Sigmoid colon (tissue), 7 donors: Measurements from ENCODE around the gene PHF21A. TPM values are rescaled to one million over a fixed set of nuclear protein-coding genes. Genes with fewer than 3 reads are reported as not detected.
A peak's percentile ranks its signal among the peaks of the same experiment; 100 is the strongest.

ENCODE experiments used
- DNase-seq: peaks from one replicate; pipeline ENCODE4 v3.0.0-alpha.2; 2019
- H3K27ac ChIP-seq, 4 donors: fragments of 200-600 bp; sonication (generic); one replicate each; pipeline ENCODE4 v1.5.1; 2016 to 2019; ENCODE audit warnings: mild to moderate bottlenecking in 1 of 4
- H3K27me3 ChIP-seq, 3 donors: fragments of 200-600 bp; sonication (generic); one replicate each; pipeline ENCODE4 v1.5.1; 2019; ENCODE audit warnings: mild to moderate bottlenecking in 1 of 3
- H3K36me3 ChIP-seq, 4 donors: fragments of 200-600 bp; sonication (generic); one replicate each; pipeline ENCODE4 v1.5.1; 2016 to 2019
- H3K4me1 ChIP-seq, 4 donors: fragments of 200-600 bp; sonication (generic); one replicate each; pipeline ENCODE4 v1.5.1; 2017 to 2019
- H3K4me3 ChIP-seq, 4 donors: fragments of 200-600 bp; sonication (generic); one replicate each; pipeline ENCODE4 v1.5.1; 2017 to 2019; ENCODE audit warnings: mild to moderate bottlenecking in 2 of 4, moderate library complexity in 1 of 4
- H3K9me3 ChIP-seq, 4 donors: fragments of 200-600 bp in 3 of 4; sonication (generic) in 3 of 4; one replicate each; pipeline versions ENCODE4 v1.5.1 to v1.6.1; 2013 to 2019
- CTCF ChIP-seq, 4 experiments: fragments of 450-650 bp in 3 of 4; fragments of 200-600 bp in 1 of 4; IDR thresholded peaks; one replicate each; pipeline ENCODE4 v1.5.1; 2016 to 2019; ENCODE audit warnings: antibody characterized with exemption in 4 of 4, mild to moderate bottlenecking in 3 of 4, moderate library complexity in 2 of 4
- EP300 ChIP-seq, 4 donors: sonication (generic); formaldehyde crosslinking; IDR thresholded peaks; one replicate each; pipeline ENCODE4 v1.6.1; 2017; ENCODE audit warnings: antibody characterized with exemption in 4 of 4
- POLR2A ChIP-seq, 2 donors: fragments of 450-650 bp; IDR thresholded peaks; one replicate each; pipeline ENCODE4 v1.6.1; 2016; ENCODE audit warnings: antibody characterized with exemption in 2 of 2, mild to moderate bottlenecking in 2 of 2, moderate library complexity in 2 of 2
- POLR2AphosphoS5 ChIP-seq, 4 donors: sonication (generic); formaldehyde crosslinking; IDR thresholded peaks; one replicate each; pipeline ENCODE4 v1.6.1; 2017; ENCODE audit warnings: antibody characterized with exemption in 4 of 4
- WGBS, 2 donors: extraction: QIAGEN DNeasy Blood & Tissue Kit; methylation state at CpG; one replicate each; pipeline ENCODE4 v1.1.7; 2013; 5-methylcytosine and 5-hydroxymethylcytosine counted together
- intact Hi-C: fragments of 100-400 bp; cut with DNase I; formaldehyde crosslinking; loops from one replicate; pipeline ENCODE4 v1.15.1; 2023
- polyA plus RNA-seq, 3 donors: library from polyadenylated mRNA; stranded (reverse); fragments of 200-250 nt; gene quantifications; one replicate each; pipeline ENCODE4 v1.2.3, GENCODE V29; 2013
- total RNA-seq, 4 donors: library from RNA; depleted of rRNA; stranded (reverse); fragments of >200 nt; gene quantifications; one replicate each; pipeline ENCODE4 v1.1.0, GENCODE V29; 2016
- donor health status: healthy with polysubstance abuse.
- donor health status: Bipolar disorder and iron deficiency.
- donor health status: healthy.

Gene PHF21A
- total and polyA plus RNA-seq, 7 donors = 5.3 to 58.6 (median 30.3) TPM

DNA sequence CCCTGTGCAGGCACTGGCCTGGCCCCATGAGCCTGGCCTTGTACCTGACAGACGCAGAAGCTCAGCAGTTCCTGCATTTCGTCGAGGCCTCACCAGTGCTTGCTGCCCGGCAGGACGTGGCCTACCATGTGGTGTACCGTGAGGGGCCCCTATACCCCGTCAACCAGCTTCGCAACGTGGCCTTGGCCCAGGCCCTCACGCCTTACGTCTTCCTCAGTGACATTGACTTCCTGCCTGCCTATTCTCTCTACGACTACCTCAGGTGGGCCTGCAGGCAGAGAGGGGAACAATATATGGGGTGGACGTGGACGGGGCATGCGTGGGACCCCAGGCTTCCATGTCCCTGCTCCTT lies 193.9 kb downstream of the PHF21A start:
- Histone ChIP-seq H3K9me3 (no peaks in the 10 kb centered on the region), H3K4me3 (no peak overlapping the region), H3K36me3 (peaks cover 0 to 11% (median 7%) of the 10 kb centered on the region in 4 donors), H3K27ac (no peak overlapping the region), H3K27me3 (peaks cover 11 to 29% (median 12%) of the 10 kb centered on the region in 3 donors), H3K4me1 (peaks cover 0 to 11% (median 10%) of the 10 kb centered on the region in 4 donors)
- WGBS, 2 donors = 66 to 83% methylated on average over 15 of the region's 15 CpGs
- DNase-seq = peak; percentile 55
- TF ChIP-seq POLR2A (IDR thresholded peaks at IDR 0.05) (no peak), POLR2AphosphoS5 (IDR thresholded peaks at IDR 0.05) (peak in 1 of 4 donors; percentile 17), EP300 (IDR thresholded peaks at IDR 0.05) (no peak), CTCF (IDR thresholded peaks at IDR 0.05) (no peak)
- intact Hi-C loops = no loop called here

- peak; percentile 64 for DNase-seq
- TF ChIP-seq POLR2AphosphoS5 (IDR thresholded peaks at IDR 0.05) (no peak), EP300 (IDR thresholded peaks at IDR 0.05) (no peak), POLR2A (IDR thresholded peaks at IDR 0.05) (no peak), CTCF (IDR thresholded peaks at IDR 0.05) (no peak)
- 92% methylated on average over 12 of the region's 12 CpGs for WGBS, 2 donors
These were observed 194.5 kb downstream of the PHF21A start for GRCh38 chr11:45926536-45927331.

GRCh38 chr11:45926001-45926401 lies 195.3 kb downstream of the PHF21A start:
- H3K9me3 ChIP-seq = no peaks in the 10 kb centered on the region
- peaks cover 15 to 40% (median 20%) of the 10 kb centered on the region in 3 donors for H3K27me3 ChIP-seq
- WGBS, 2 donors = 82 to 86% methylated on average over 12 of the region's 12 CpGs

More at GRCh38 chr11:45926536-45927331, 194.5 kb downstream of the PHF21A start:
- peaks cover 15 to 35% (median 17%) of the 10 kb centered on the region in 3 donors for H3K27me3 ChIP-seq
- H3K4me1 ChIP-seq = peaks cover 0 to 17% (median 16%) of the 10 kb centered on the region in 4 donors
- no peaks in the 10 kb centered on the region for H3K9me3 ChIP-seq
- H3K27ac ChIP-seq = no peak overlapping the region
- intact Hi-C loops = no loop called here
- no peak overlapping the region for H3K4me3 ChIP-seq
- peaks cover 0 to 5% (median 1%) of the 10 kb centered on the region in 4 donors for H3K36me3 ChIP-seq

GRCh38 chr11:45925550-45925949 lies 195.7 kb downstream of the PHF21A start:
- intact Hi-C loops = no loop called here

More at GRCh38 chr11:45926001-45926401, 195.3 kb downstream of the PHF21A start:
- Histone ChIP-seq H3K4me1 (peaks cover 0 to 18% (median 17%) of the 10 kb centered on the region in 4 donors), H3K36me3 (no peaks in the 10 kb centered on the region), H3K27ac (no peak overlapping the region), H3K4me3 (no peak overlapping the region)
- intact Hi-C loops = no loop called here
- no peak for TF ChIP-seq EP300 (IDR thresholded peaks at IDR 0.05)
- no peak for DNase-seq

More at GRCh38 chr11:45925550-45925949, 195.7 kb downstream of the PHF21A start:
- no peaks in the 10 kb centered on the region for H3K9me3 ChIP-seq
- peaks cover 15 to 40% (median 20%) of the 10 kb centered on the region in 3 donors for H3K27me3 ChIP-seq
- no peak overlapping the region for H3K4me3 ChIP-seq
- H3K27ac ChIP-seq = no peak overlapping the region
- no peak for DNase-seq
- H3K36me3 ChIP-seq = no peaks in the 10 kb centered on the region
- H3K4me1 ChIP-seq = peaks cover 0 to 18% (median 17%) of the 10 kb centered on the region in 4 donors
- TF ChIP-seq EP300 (IDR thresholded peaks at IDR 0.05) (no peak), CTCF (IDR thresholded peaks at IDR 0.05) (no peak), POLR2AphosphoS5 (IDR thresholded peaks at IDR 0.05) (no peak), POLR2A (IDR thresholded peaks at IDR 0.05) (no peak)
- WGBS, 2 donors = 75 to 85% methylated on average over 3 of the region's 3 CpGs
